Endothelial cell of umbilical vein (primary cell): ENCODE results near the gene HNRNPLL. TPM values are rescaled to one million over a fixed set of nuclear protein-coding genes. Genes with fewer than 3 reads are reported as not detected.

Experiments
- BruUV-seq: library from RNA; stranded (reverse); fragments of 400-500 nt; replicated peaks from 2 replicates; lab custom pipeline; 2021; lab: Mats Ljungman, UMichigan
- CTCF ChIA-PET: fragments of 300-600, 350-600 bp; sonication (Branson Sonifier 250); formaldehyde crosslinking; loops from one replicate; lab custom pipeline; 2021; ENCODE audit warnings: antibody characterized with exemption, inconsistent platforms; lab: Charles Lee
- POLR2A ChIA-PET: fragments of 300-600, 350-600 bp; sonication (Branson Sonifier 250); formaldehyde crosslinking; loops from one replicate; lab custom pipeline; 2021; ENCODE audit warnings: antibody characterized with exemption, inconsistent platforms; lab: Charles Lee
- DNase-seq: peaks from one replicate; pipeline ENCODE4 v3.0.0-alpha.2; 2011; ENCODE audit warnings: low read depth, low spot score
- FAIRE-seq: peaks from 2 replicates; lab custom pipeline; 2011; peaks lifted over from hg19 to GRCh38; lab: Jason Lieb, UNC
- H2AFZ ChIP-seq: 2 replicates; pipeline ENCODE4 v1.6.0; 2012; ENCODE audit warnings: low read depth, low read length, control low read depth, inconsistent platforms
- H3K27ac ChIP-seq: 2 replicates; pipeline ENCODE4 v1.5.1; 2011; ENCODE audit warnings: low read depth, mild to moderate bottlenecking, control low read depth, low read length, moderate library complexity; ENCODE audit not compliant: insufficient read depth
- H3K27me3 ChIP-seq, 2 experiments: 2 replicates each; pipeline versions ENCODE4 v1.6.0 to v1.6.1; 2011; ENCODE audit warnings: low read length in 2 of 2, mixed read lengths in 1 of 2; ENCODE audit not compliant: control insufficient read depth in 2 of 2, insufficient read depth in 2 of 2
- H3K36me3 ChIP-seq, 2 experiments: 2 replicates in 1 of 2; 3 replicates in 1 of 2; pipeline ENCODE4 v1.5.1; 2011; ENCODE audit warnings: low read length in 2 of 2, mild to moderate bottlenecking in 1 of 2, moderate library complexity in 1 of 2; ENCODE audit not compliant: control insufficient read depth in 2 of 2, insufficient read depth in 2 of 2; ENCODE audit errors: extremely low read depth in 1 of 2
- H3K4me1 ChIP-seq: 3 replicates; pipeline ENCODE4 v1.5.1; 2011; ENCODE audit warnings: mild to moderate bottlenecking, low read length; ENCODE audit not compliant: control insufficient read depth, insufficient read depth; ENCODE audit errors: extremely low read depth
- H3K4me2 ChIP-seq: 2 replicates; pipeline ENCODE4 v1.6.1; 2011; ENCODE audit warnings: low read length, control low read depth, mixed read lengths; ENCODE audit not compliant: insufficient read depth
- H3K4me3 ChIP-seq, 3 experiments: fragments of 200-600 bp in 1 of 3; sonication (generic), shearing (Covaris generic) in 1 of 3; replicated peaks in 1 of 3; 2 replicates each; pipeline ENCODE4 v1.5.1; 2011 to 2016; ENCODE audit warnings: control low read depth in 3 of 3, low read length in 3 of 3, mild to moderate bottlenecking in 2 of 3, inconsistent platforms in 1 of 3, low read depth in 1 of 3, moderate library complexity in 1 of 3; ENCODE audit not compliant: insufficient read depth in 1 of 3
- H3K79me2 ChIP-seq: 2 replicates; pipeline ENCODE4 v1.6.0; 2012; ENCODE audit warnings: low read length, inconsistent platforms; ENCODE audit not compliant: control insufficient read depth, insufficient read depth
- H3K9ac ChIP-seq: replicated peaks from 2 replicates; pipeline ENCODE3; 2011; ENCODE audit warnings: low read length, control low read depth; ENCODE audit not compliant: insufficient read depth; ENCODE audit errors: extremely low read depth
- H3K9me1 ChIP-seq: replicated peaks from 3 replicates; pipeline ENCODE4 v1.6.0; 2011; ENCODE audit warnings: mild to moderate bottlenecking, low read length; ENCODE audit not compliant: control insufficient read depth, insufficient read depth; ENCODE audit errors: extremely low read depth
- H3K9me3 ChIP-seq: replicated peaks from 2 replicates; pipeline ENCODE4 v1.5.1; 2012; ENCODE audit warnings: low read length, inconsistent platforms; ENCODE audit not compliant: control insufficient read depth, insufficient read depth
- H4K20me1 ChIP-seq: replicated peaks from 2 replicates; pipeline ENCODE3; 2011; ENCODE audit warnings: mild to moderate bottlenecking, low read length; ENCODE audit not compliant: control insufficient read depth, insufficient read depth; ENCODE audit errors: extremely low read depth
- CTCF ChIP-seq, 2 donors: IDR thresholded peaks; 1 replicate in 1 of 2; 2 replicates in 1 of 2; pipeline ENCODE4 v1.5.1; 2011; ENCODE audit warnings: low read length in 2 of 2, mild to moderate bottlenecking in 2 of 2, moderate library complexity in 2 of 2, control low read depth in 1 of 2, inconsistent platforms in 1 of 2, low read depth in 1 of 2; ENCODE audit not compliant: insufficient read depth in 1 of 2; ENCODE audit errors: extremely low read depth in 1 of 2
- EZH2 ChIP-seq: IDR thresholded peaks from 2 replicates; pipeline ENCODE4 v1.6.1; 2012; ENCODE audit warnings: borderline replicate concordance, low read depth, mild to moderate bottlenecking, moderate library complexity, low read length, inconsistent platforms; ENCODE audit not compliant: severe bottlenecking
- FOS ChIP-seq: IDR thresholded peaks from 2 replicates; pipeline ENCODE4 v1.6.1; 2011; ENCODE audit warnings: mild to moderate bottlenecking, low read length, moderate library complexity, borderline replicate concordance; ENCODE audit not compliant: insufficient read depth
- JUN ChIP-seq: IDR thresholded peaks from 2 replicates; pipeline ENCODE4 v1.6.1; 2011; ENCODE audit warnings: borderline replicate concordance, low read depth; ENCODE audit not compliant: insufficient read length, insufficient read depth
- MAX ChIP-seq: IDR thresholded peaks from 2 replicates; pipeline ENCODE4 v1.6.1; 2011; ENCODE audit not compliant: insufficient read depth, insufficient read length
- MYC ChIP-seq: IDR thresholded peaks from one replicate; pipeline ENCODE4 v1.6.1; 2011; ENCODE audit warnings: mild to moderate bottlenecking, low read depth, low read length
- POLR2A ChIP-seq: IDR thresholded peaks from 2 replicates; pipeline ENCODE4 v1.6.1; 2012; ENCODE audit warnings: low read depth, mild to moderate bottlenecking, control low read depth, low read length
- POLR2AphosphoS5 ChIP-seq: IDR thresholded peaks from 2 replicates; pipeline ENCODE4 v1.6.1; 2012; ENCODE audit warnings: low read depth, mild to moderate bottlenecking, control low read depth, low read length, moderate library complexity; ENCODE audit not compliant: insufficient read depth
- dilution Hi-C: fragments of 300-500 bp; cut with MboI; formaldehyde crosslinking; loops from one replicate; pipeline ENCODE4 v1.15.0; 2019; ENCODE audit warnings: low sequenced_read_pairs; ENCODE audit not compliant: extremely low pct_ligation_motif_present
- intact Hi-C: fragments of 100-400 bp; cut with micrococcal nuclease; formaldehyde crosslinking; loops from one replicate; pipeline ENCODE4 v1.10.0; 2022
- polyA plus RNA-seq, 4 experiments: library from polyadenylated mRNA; depleted of rRNA in 3 of 4; stranded (reverse) in 3 of 4; unstranded in 1 of 4; fragments of >200 nt; gene quantifications; 2 replicates each; pipeline versions ENCODE4 v1.2.1 to v1.2.3, GENCODE V29; 2011 to 2012; ENCODE audit warnings: missing spikeins in 1 of 4
- total RNA-seq: library from RNA; stranded (reverse); gene quantifications from 2 replicates; pipeline ENCODE4 v1.2.3, GENCODE V29; 2021

The HNRNPLL gene
- total and polyA plus RNA-seq, 2 donors (not counting 3 experiments of a cell fraction or from before 2014, with no cell fraction given) = 19.8 to 56.2 TPM

GRCh38 chr2:38516526-38516925 is 86.2 kb downstream of the HNRNPLL start:
- CTCF ChIA-PET = no interaction called here
- TF ChIP-seq MYC (no peak), EZH2 (no peak), CTCF (IDR thresholded peaks at IDR 0.05; ENCODE audit: extremely low read depth in 1 of 2, insufficient read depth in 1 of 2, low read depth in 1 of 2, low read length in 2 of 2) (no peak), MAX (no peak), POLR2AphosphoS5 (no peak), POLR2A (no peak), FOS (no peak), JUN (no peak)
- Histone ChIP-seq H3K9ac (no peak overlapping the region), H3K36me3 (no peaks in the 10 kb centered on the region), H3K4me1 (no peaks in the 10 kb centered on the region), H3K9me3 (no peaks in the 10 kb centered on the region), H4K20me1 (no peaks in the 10 kb centered on the region), H3K79me2 (no peaks in the 10 kb centered on the region), H3K27ac (no peak overlapping the region), H3K9me1 (no peaks in the 10 kb centered on the region), H2AFZ (no peak overlapping the region), H3K4me3 (no peak overlapping the region), H3K27me3 (no peaks in the 10 kb centered on the region), H3K4me2 (no peak overlapping the region)
- BruUV-seq = no TSS peak
- dilution Hi-C loops (no loop called here), intact Hi-C loops (no loop called here)
- POLR2A ChIA-PET = no interaction called here
- DNase-seq = no peak
- FAIRE-seq = no peak
